ENCODE results near the gene DRAP1. TPM values are rescaled to one million over a fixed set of nuclear protein-coding genes. Genes with fewer than 3 reads are reported as not detected.

The DRAP1 gene
- total and polyA plus RNA-seq, 9 of the 15 experiments (the other 6 are each of a cell fraction or from before 2014, with no cell fraction given), result 9.6 to 200 (median 92.9) TPM

- TF ChIP-seq ZZZ3 (IDR thresholded peaks at IDR 0.05) (no peak), NFIC (IDR thresholded peaks at IDR 0.05) (peak; percentile 50; the same call in 1 of the 2 replicates), RHOXF2B (CRISPR knock-in tag; conservative IDR thresholded peaks at IDR 0.05) (no peak), FUS (optimal IDR thresholded peaks at IDR 0.05; ENCODE audit: low read depth, low read length) (peak; percentile 93), RFX1 (IDR thresholded peaks at IDR 0.05) (no peak), TRIM24 (IDR thresholded peaks at IDR 0.05) (no peak), HEY1 (CRISPR knock-in tag; IDR thresholded peaks at IDR 0.05; ENCODE audit: borderline replicate concordance) (no peak), ZEB2 (IDR thresholded peaks at IDR 0.05) (no peak), KLF10 (CRISPR knock-in tag; IDR thresholded peaks at IDR 0.05) (no peak), SNRNP70 (optimal IDR thresholded peaks at IDR 0.05; ENCODE audit: low read depth, low read length) (peak; percentile 79), TFE3 (CRISPR knock-in tag; IDR thresholded peaks at IDR 0.05) (no peak; the same call in 1 of the 2 replicates), POLR2G (IDR thresholded peaks at IDR 0.05; ENCODE audit: low read depth, low read length) (peak; percentile 92), EP400 (IDR thresholded peaks at IDR 0.05) (peak; percentile 97), ZC3H4 (CRISPR knock-in tag; IDR thresholded peaks at IDR 0.05; ENCODE audit: borderline replicate concordance) (peak; percentile 99)
- TF ChIP-seq, protein P1, sequence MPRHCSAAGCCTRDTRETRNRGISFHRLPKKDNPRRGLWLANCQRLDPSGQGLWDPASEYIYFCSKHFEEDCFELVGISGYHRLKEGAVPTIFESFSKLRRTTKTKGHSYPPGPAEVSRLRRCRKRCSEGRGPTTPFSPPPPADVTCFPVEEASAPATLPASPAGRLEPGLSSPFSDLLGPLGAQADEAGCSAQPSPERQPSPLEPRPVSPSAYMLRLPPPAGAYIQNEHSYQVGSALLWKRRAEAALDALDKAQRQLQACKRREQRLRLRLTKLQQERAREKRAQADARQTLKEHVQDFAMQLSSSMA (CRISPR knock-in tag; IDR thresholded peaks at IDR 0.05), result no peak
- TF ChIP-seq, protein P2, sequence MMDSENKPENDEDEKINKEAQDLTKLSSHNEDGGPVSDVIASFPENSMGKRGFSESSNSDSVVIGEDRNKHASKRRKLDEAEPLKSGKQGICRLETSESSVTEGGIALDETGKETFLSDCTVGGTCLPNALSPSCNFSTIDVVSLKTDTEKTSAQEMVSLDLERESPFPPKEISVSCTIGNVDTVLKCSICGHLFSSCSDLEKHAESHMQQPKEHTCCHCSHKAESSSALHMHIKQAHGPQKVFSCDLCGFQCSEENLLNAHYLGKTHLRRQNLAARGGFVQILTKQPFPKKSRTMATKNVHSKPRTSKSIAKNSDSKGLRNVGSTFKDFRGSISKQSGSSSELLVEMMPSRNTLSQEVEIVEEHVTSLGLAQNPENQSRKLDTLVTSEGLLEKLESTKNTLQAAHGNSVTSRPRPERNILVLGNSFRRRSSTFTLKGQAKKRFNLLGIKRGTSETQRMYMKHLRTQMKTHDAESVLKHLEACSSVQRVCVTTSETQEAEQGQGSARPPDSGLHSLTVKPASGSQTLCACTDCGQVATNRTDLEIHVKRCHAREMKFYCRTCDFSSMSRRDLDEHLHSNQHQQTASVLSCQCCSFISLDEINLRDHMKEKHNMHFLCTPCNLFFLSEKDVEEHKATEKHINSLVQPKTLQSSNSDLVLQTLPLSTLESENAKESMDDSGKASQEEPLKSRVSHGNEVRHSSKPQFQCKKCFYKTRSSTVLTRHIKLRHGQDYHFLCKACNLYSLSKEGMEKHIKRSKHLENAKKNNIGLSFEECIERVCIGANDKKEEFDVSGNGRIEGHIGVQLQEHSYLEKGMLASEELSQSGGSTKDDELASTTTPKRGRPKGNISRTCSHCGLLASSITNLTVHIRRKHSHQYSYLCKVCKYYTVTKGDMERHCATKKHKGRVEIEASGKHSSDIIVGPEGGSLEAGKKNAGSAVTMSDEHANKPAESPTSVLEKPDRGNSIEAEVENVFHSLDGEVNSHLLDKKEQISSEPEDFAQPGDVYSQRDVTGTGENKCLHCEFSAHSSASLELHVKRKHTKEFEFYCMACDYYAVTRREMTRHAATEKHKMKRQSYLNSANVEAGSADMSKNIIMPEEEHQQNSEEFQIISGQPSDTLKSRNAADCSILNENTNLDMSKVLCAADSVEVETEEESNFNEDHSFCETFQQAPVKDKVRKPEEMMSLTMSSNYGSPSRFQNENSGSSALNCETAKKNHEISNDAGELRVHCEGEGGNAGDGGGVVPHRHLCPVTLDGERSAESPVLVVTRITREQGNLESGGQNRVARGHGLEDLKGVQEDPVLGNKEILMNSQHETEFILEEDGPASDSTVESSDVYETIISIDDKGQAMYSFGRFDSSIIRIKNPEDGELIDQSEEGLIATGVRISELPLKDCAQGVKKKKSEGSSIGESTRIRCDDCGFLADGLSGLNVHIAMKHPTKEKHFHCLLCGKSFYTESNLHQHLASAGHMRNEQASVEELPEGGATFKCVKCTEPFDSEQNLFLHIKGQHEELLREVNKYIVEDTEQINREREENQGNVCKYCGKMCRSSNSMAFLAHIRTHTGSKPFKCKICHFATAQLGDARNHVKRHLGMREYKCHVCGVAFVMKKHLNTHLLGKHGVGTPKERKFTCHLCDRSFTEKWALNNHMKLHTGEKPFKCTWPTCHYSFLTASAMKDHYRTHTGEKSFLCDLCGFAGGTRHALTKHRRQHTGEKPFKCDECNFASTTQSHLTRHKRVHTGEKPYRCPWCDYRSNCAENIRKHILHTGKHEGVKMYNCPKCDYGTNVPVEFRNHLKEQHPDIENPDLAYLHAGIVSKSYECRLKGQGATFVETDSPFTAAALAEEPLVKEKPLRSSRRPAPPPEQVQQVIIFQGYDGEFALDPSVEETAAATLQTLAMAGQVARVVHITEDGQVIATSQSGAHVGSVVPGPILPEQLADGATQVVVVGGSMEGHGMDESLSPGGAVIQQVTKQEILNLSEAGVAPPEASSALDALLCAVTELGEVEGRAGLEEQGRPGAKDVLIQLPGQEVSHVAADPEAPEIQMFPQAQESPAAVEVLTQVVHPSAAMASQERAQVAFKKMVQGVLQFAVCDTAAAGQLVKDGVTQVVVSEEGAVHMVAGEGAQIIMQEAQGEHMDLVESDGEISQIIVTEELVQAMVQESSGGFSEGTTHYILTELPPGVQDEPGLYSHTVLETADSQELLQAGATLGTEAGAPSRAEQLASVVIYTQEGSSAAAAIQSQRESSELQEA (IDR thresholded peaks at IDR 0.05; ENCODE audit: low read depth), result no peak
These were observed 19.7 kb upstream of the DRAP1 start (continued) for GRCh38 chr11:65899356-65900124.
